ENCODE data around the gene PON2. TPM values are rescaled to one million over a fixed set of nuclear protein-coding genes. Genes with fewer than 3 reads are reported as not detected.

The PON2 gene
- total RNA-seq, 4 donors from 2014 or later = 90.2 to 187 (median 117) TPM

- H3K4me3 ChIP-seq = no peak overlapping the region
- no peak for TF ChIP-seq CTCF (IDR thresholded peaks at IDR 0.05)
- no peak for TF ChIP-seq POLR2A (IDR thresholded peaks at IDR 0.05)
- H3K27me3 ChIP-seq = no peaks in the 10 kb centered on the region
- H3K27ac ChIP-seq = no peak overlapping the region
- 36% methylated on average over 8 of the region's 8 CpGs for WGBS
- no peak for DNase-seq (ENCODE audit: low spot score in 2 of 2)
- no peaks in the 10 kb centered on the region for H3K9me3 ChIP-seq
- peaks cover 9% of the 10 kb centered on the region for H3K4me1 ChIP-seq
- H3K36me3 ChIP-seq = no peaks in the 10 kb centered on the region
Measured at GRCh38 chr7:95472581-95473161, 37.8 kb upstream of the PON2 start.

GRCh38 chr7:95471071-95471470 lies 36.2 kb upstream of the PON2 start:
- Histone ChIP-seq H3K36me3 (no peaks in the 10 kb centered on the region), H3K4me3 (no peak overlapping the region), H3K4me1 (peaks cover 9% of the 10 kb centered on the region), H3K9me3 (no peaks in the 10 kb centered on the region), H3K27me3 (no peaks in the 10 kb centered on the region), H3K27ac (no peak overlapping the region)
- WGBS = 89% methylated on average over 3 of the region's 3 CpGs
- TF ChIP-seq CTCF (IDR thresholded peaks at IDR 0.05) (no peak), EP300 (IDR thresholded peaks at IDR 0.05) (no peak), POLR2A (IDR thresholded peaks at IDR 0.05) (no peak), POLR2AphosphoS5 (IDR thresholded peaks at IDR 0.05) (no peak)
- no peak for DNase-seq (ENCODE audit: low spot score in 2 of 2)

GRCh38 chr7:95470452-95470851 lies 35.6 kb upstream of the PON2 start:
- no peak for DNase-seq (ENCODE audit: low spot score in 2 of 2)
- Histone ChIP-seq H3K4me3 (no peak overlapping the region), H3K4me1 (peaks cover 9% of the 10 kb centered on the region), H3K36me3 (no peaks in the 10 kb centered on the region), H3K27ac (no peak overlapping the region), H3K9me3 (no peaks in the 10 kb centered on the region), H3K27me3 (no peaks in the 10 kb centered on the region)
- 62% methylated on average over 3 of the region's 3 CpGs for WGBS
- TF ChIP-seq POLR2A (IDR thresholded peaks at IDR 0.05) = no peak
- TF ChIP-seq EP300 (IDR thresholded peaks at IDR 0.05) = no peak
- no peak for TF ChIP-seq POLR2AphosphoS5 (IDR thresholded peaks at IDR 0.05)
- TF ChIP-seq CTCF (IDR thresholded peaks at IDR 0.05) = no peak

GRCh38 chr7:95469848-95470247 lies 35.0 kb upstream of the PON2 start:
- TF ChIP-seq POLR2A (IDR thresholded peaks at IDR 0.05) = no peak
- peaks cover 9% of the 10 kb centered on the region for H3K4me1 ChIP-seq
- no peaks in the 10 kb centered on the region for H3K9me3 ChIP-seq
- no peaks in the 10 kb centered on the region for H3K36me3 ChIP-seq
- 84% methylated on average over 4 of the region's 4 CpGs for WGBS
- H3K27ac ChIP-seq = no peak overlapping the region
- H3K27me3 ChIP-seq = no peaks in the 10 kb centered on the region
- H3K4me3 ChIP-seq = no peak overlapping the region
- DNase-seq (ENCODE audit: low spot score in 2 of 2) = no peak

- no peaks in the 10 kb centered on the region for H3K9me3 ChIP-seq
Measured at GRCh38 chr7:95469187-95469586, 34.4 kb upstream of the PON2 start.

More at GRCh38 chr7:95469187-95469586, 34.4 kb upstream of the PON2 start:
- no peaks in the 10 kb centered on the region for H3K36me3 ChIP-seq
- no peak for DNase-seq (ENCODE audit: low spot score in 2 of 2)
- peaks cover 9% of the 10 kb centered on the region for H3K4me1 ChIP-seq
- WGBS = 89% methylated on average over 1 of the region's 1 CpG
- H3K4me3 ChIP-seq = no peak overlapping the region
- TF ChIP-seq POLR2AphosphoS5 (IDR thresholded peaks at IDR 0.05) (no peak), CTCF (IDR thresholded peaks at IDR 0.05) (no peak), EP300 (IDR thresholded peaks at IDR 0.05) (no peak)
- no peaks in the 10 kb centered on the region for H3K27me3 ChIP-seq
- no peak overlapping the region for H3K27ac ChIP-seq
